HFF-Myc (cell line): ENCODE results near the gene SAC3D1.
"Not testable (repeated sequence)": the region's sequence is repeated elsewhere in the genome, so short reads cannot be mapped to it uniquely, and the experiment has no call there.

ENCODE experiments used
- DNase-seq: peaks from one replicate; pipeline ENCODE4 v3.0.0-alpha.2; 2011; ENCODE audit warnings: low read depth; ENCODE audit errors: extremely low read depth
- H3K4me3 ChIP-seq: replicated peaks from 2 replicates; pipeline ENCODE4 v1.5.1; 2011; ENCODE audit warnings: low read depth, mild to moderate bottlenecking, control low read depth, low read length
- TF ChIP-seq, protein P1 (sequence below): IDR thresholded peaks from 2 replicates; pipeline ENCODE4 v1.5.1; 2012; ENCODE audit warnings: mild to moderate bottlenecking, low read depth, low read length, control low read depth; ENCODE audit errors: missing control alignments

Gene SAC3D1

DNA sequence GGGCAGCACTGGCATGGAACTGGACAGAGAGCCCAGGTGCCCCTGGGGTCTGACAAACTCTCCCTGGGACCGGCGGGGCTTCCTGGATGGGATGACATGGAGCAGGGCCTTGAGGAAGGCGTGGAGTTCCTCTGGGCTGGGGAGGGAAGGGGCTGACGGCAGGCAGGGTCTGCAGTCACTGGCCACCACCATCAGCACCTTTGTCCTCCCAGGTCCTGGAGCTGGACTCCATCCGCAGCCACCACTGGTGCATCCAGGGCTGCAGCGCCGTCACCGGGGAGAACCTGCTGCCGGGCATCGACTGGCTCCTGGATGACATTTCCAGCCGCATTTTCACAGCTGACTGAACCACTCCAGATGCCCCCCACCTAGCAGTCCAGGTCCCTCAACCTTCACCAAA is 19.5 kb upstream of the SAC3D1 start:
- TF ChIP-seq, protein P1, sequence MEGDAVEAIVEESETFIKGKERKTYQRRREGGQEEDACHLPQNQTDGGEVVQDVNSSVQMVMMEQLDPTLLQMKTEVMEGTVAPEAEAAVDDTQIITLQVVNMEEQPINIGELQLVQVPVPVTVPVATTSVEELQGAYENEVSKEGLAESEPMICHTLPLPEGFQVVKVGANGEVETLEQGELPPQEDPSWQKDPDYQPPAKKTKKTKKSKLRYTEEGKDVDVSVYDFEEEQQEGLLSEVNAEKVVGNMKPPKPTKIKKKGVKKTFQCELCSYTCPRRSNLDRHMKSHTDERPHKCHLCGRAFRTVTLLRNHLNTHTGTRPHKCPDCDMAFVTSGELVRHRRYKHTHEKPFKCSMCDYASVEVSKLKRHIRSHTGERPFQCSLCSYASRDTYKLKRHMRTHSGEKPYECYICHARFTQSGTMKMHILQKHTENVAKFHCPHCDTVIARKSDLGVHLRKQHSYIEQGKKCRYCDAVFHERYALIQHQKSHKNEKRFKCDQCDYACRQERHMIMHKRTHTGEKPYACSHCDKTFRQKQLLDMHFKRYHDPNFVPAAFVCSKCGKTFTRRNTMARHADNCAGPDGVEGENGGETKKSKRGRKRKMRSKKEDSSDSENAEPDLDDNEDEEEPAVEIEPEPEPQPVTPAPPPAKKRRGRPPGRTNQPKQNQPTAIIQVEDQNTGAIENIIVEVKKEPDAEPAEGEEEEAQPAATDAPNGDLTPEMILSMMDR = no peak

DNA sequence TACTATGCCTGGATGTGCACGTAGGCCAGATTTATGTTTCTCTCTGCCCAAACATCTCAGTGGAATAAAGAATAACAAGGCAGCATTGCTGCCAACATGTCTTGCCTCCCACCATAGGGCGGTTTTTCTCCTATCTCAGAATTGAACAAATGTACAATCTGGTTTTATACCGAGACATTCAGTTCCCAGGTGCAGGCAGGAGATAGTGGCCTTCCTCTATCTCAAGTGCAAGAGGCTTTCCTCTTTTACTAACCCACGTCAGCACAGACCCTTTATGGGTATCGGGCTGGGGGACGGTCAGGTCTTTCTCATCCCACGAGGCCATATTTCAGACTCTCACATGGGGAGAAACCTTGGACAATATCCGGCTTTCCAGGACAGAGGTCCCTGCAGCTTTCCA is 17.5 kb upstream of the SAC3D1 start:
- not testable (repeated sequence) for DNase-seq, H3K4me3 ChIP-seq

More for the DNA sequence above, 19.5 kb upstream of the SAC3D1 start:
- no peak for DNase-seq
- H3K4me3 ChIP-seq = no peak overlapping the region

DNA sequence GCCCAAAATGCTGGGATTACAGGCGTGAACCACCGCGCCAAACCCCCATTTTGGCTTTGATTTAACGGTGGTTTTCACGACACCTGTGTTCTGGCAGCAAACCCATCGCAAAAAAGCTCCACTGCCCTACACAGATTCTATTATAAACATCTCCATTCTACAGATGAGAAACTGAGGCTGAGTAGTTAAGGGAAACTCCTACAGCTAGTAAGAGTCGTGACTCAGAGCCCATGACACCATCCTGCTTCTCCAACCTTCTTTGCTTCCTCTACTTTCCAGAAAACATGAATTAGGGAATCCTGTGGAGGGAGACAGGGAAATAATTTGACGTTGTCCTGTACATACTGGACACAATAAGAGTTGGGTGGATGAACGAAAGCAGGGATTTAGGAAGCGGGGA is 14.2 kb upstream of the SAC3D1 start:
- peak overlapping the region; percentile 53 for H3K4me3 ChIP-seq
- TF ChIP-seq, protein P1 = no peak
- DNase-seq = no peak

DNA sequence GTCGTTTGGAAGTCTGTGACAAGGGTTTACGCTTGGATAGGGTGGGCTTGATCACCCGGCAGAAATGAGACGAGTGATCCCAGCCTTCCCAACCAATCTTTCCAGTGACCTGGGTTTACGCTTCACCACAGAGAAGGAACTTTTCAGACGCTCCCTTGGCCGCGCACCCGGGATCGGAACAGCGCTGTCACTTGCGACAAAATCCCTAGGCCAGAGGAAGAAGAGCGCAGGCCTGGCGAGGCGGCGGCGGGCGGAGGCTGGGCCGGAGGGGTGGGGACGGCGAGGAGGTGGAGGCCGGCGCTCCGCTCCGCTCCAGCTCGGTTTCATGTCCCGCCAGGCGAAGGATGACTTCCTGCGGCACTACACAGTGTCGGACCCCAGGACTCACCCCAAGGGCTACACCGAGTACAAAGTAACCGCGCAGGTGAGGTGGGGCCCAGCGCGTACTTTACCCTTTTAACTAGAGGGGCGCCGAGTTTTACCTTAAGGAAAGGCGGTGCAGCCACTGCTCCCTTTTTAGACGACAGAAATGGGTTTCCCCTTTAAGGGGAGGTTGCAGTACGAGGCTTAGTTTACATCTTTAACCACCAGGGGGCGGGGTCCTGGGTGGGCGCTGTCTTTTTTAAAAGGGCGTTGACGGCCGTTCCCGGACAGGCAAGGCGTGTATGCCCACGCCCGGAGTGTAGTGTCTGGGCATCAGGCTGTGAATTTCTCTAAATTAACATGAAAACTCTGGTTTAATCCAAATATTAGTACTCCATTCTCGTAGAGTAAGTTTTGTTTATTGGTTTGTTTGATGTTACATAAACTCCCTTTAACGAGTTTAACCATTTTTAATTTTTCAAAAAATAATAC is 13.6 kb upstream of the SAC3D1 start, which contains the start of gene SNX15:
TSS of gene SNX15 (plus strand) at position 227 of the 855 bp plus-strand sequence. CDS start at position 326, 99 bp downstream.
- TF ChIP-seq, protein P1 = peak; percentile 55
- H3K4me3 ChIP-seq = peak within 1 kb of the TSS; percentile 53
- DNase-seq = peak; percentile 87

DNA sequence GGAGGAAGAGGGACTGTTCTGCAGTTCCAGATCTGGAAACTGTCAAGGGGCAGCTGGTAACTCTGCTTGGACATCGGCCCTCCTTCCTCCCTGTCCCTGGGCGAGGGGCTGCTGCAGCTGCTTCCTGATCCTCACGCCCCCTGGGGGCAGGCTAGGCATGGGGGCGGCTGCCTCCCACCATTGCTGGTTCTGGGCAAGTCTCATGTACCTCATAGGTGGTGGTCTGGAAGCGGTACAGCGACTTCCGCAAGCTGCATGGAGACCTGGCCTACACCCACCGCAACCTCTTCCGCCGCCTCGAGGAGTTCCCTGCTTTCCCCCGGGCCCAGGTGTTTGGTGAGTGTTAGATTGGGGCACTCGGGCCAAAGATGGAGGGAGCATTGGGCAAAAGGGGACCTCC is 8.8 kb upstream of the SAC3D1 start:
- TF ChIP-seq, protein P1 = no peak
- no peak overlapping the region for H3K4me3 ChIP-seq

DNA sequence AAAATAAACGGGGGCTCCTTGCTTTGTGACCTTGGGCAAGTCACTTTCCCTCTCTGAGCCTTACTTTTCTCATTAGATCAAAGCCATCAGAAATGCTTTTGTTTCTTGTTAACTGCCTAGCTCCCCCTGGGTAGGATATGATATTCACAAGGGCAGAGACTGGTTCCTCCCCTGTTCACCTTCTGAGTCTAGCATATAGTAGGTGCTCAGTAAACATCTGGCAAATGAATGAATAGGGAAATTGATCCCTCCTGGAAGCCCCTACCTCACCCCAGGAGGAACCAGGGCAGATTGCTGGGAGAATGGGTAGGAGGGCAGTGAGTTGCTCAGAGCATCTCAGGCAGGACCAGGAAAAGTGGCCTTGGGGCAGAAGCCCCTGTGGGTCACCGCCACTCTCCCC is 6.6 kb upstream of the SAC3D1 start:
- H3K4me3 ChIP-seq = no peak overlapping the region
- TF ChIP-seq, protein P1 = no peak
- no peak for DNase-seq

More for the DNA sequence above, 8.8 kb upstream of the SAC3D1 start:
- DNase-seq = no peak

DNA sequence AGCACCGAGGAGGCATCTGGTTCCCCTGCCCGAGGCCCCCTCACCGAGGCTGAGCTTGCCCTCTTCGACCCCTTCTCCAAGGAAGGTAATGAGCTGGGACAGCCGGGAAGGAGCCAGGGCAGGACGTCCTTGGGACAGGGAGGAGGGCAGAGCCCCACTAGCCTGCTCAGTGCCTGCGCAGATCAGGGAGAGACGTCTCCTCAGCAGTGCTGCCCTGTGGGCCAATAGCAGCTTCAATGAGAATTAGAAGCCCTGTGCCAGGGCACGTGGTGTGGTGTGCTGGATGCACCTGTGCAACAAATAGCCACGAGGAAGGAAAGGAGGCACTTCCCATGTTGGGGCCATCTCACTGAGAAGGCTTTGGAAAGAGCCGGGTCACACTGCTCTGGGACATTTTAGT is 5.4 kb upstream of the SAC3D1 start:
- TF ChIP-seq, protein P1 = no peak
- DNase-seq = no peak
- no peak overlapping the region for H3K4me3 ChIP-seq
